B cell (primary cell): ENCODE data around the gene DAG1. TPM values are rescaled to one million over a fixed set of nuclear protein-coding genes. Genes with fewer than 3 reads are reported as not detected.

Experiments used
- ATAC-seq: fragments of 200-7000 bp; cut with Tn5 transposase; one replicate; pipeline ENCODE4 v1.10.0; 2021; ENCODE audit warnings: low read depth, mild to moderate bottlenecking, moderate number of reproducible peaks, moderate library complexity
- CTCF ChIA-PET: fragments of 350-600 bp; sonication (Branson Sonifier 250); formaldehyde crosslinking; loops from one replicate; lab custom pipeline; 2021; ENCODE audit warnings: antibody characterized with exemption, inconsistent platforms; lab: Charles Lee
- POLR2A ChIA-PET: fragments of 350-600 bp; sonication (Branson Sonifier 250); formaldehyde crosslinking; loops from one replicate; lab custom pipeline; 2021; ENCODE audit warnings: antibody characterized with exemption; lab: Charles Lee
- DNase-seq: peaks from one replicate; pipeline ENCODE4 v3.0.0; 2013
- H2AFZ ChIP-seq: 2 replicates; pipeline ENCODE4 v1.6.1; 2012; ENCODE audit warnings: mild to moderate bottlenecking, low read depth, low read length; ENCODE audit not compliant: insufficient read depth, poor library complexity, severe bottlenecking
- H3K27ac ChIP-seq, 2 donors: 1 replicate in 1 of 2; 2 replicates in 1 of 2; pipeline ENCODE4 v1.5.1; 2012 to 2013; ENCODE audit warnings: low read length in 2 of 2, mild to moderate bottlenecking in 2 of 2, moderate library complexity in 1 of 2
- H3K27me3 ChIP-seq, 4 experiments: fragments of 200-600 bp in 1 of 4; sonication (generic) in 1 of 4; replicated peaks in 1 of 4; 1 replicate in 2 of 4; 2 replicates in 2 of 4; pipeline versions ENCODE4 v1.6.1 to v1.7.0; 2013 to 2016; ENCODE audit warnings: low read length in 3 of 4, mild to moderate bottlenecking in 2 of 4, mixed read lengths in 1 of 4, moderate library complexity in 1 of 4; ENCODE audit not compliant: insufficient read depth in 4 of 4, control insufficient read depth in 3 of 4; ENCODE audit errors: control extremely low read depth in 1 of 4
- H3K36me3 ChIP-seq, 2 experiments: replicated peaks in 1 of 2; 1 replicate in 1 of 2; 2 replicates in 1 of 2; pipeline versions ENCODE4 v1.6.1 to v1.7.1; 2013; ENCODE audit warnings: low read length in 1 of 2; ENCODE audit not compliant: insufficient read depth in 2 of 2, control insufficient read depth in 1 of 2; ENCODE audit errors: control extremely low read depth in 1 of 2, extremely low read depth in 1 of 2
- H3K4me1 ChIP-seq, 2 donors: fragments of 200-600 bp in 1 of 2; sonication (generic) in 1 of 2; 1 replicate in 1 of 2; 2 replicates in 1 of 2; pipeline versions ENCODE4 v1.5.1 to v1.6.1; 2013 to 2017; ENCODE audit warnings: low read length in 2 of 2; ENCODE audit not compliant: control insufficient read depth in 2 of 2, insufficient read depth in 2 of 2
- H3K4me2 ChIP-seq: replicated peaks from 2 replicates; pipeline ENCODE3; 2012; ENCODE audit warnings: mild to moderate bottlenecking, low read depth, low read length; ENCODE audit not compliant: poor library complexity, severe bottlenecking
- H3K4me3 ChIP-seq, 5 experiments: fragments of 200-600 bp in 1 of 5; sonication (generic) in 1 of 5; 1 replicate in 3 of 5; 2 replicates in 2 of 5; pipeline versions ENCODE4 v1.5.1 to v1.7.0; 2011 to 2016; ENCODE audit warnings: low read length in 4 of 5, mild to moderate bottlenecking in 4 of 5, low read depth in 2 of 5, control low read depth in 1 of 5, moderate library complexity in 1 of 5; ENCODE audit not compliant: insufficient read depth in 1 of 5; ENCODE audit errors: control extremely low read depth in 1 of 5, extremely low read depth in 1 of 5
- H3K79me2 ChIP-seq: fragments of 200-600 bp; sonication (generic); one replicate; pipeline ENCODE4 v1.6.0; 2016; ENCODE audit warnings: low read length; ENCODE audit not compliant: control insufficient read depth, insufficient read depth
- H3K9ac ChIP-seq: fragments of 200-600 bp; sonication (generic); 2 replicates; pipeline ENCODE4 v1.6.1; 2017; ENCODE audit warnings: mild to moderate bottlenecking, low read length, moderate library complexity
- H3K9me3 ChIP-seq, 3 donors: one replicate each; pipeline versions ENCODE4 v1.6.1 to v1.7.1; 2013; ENCODE audit warnings: low read length in 2 of 3; ENCODE audit not compliant: control insufficient read depth in 2 of 3, insufficient read depth in 1 of 3; ENCODE audit errors: control extremely low read depth in 1 of 3
- H4K20me1 ChIP-seq: 2 replicates; pipeline ENCODE4 v1.6.0; 2012; ENCODE audit warnings: mild to moderate bottlenecking, low read length; ENCODE audit not compliant: insufficient read depth, control insufficient read depth, poor library complexity, severe bottlenecking
- H3K27ac Mint-ChIP-seq: one replicate; pipeline ENCODE4 v1.8.0; 2021; ENCODE audit warnings: mixed read lengths
- H3K27me3 Mint-ChIP-seq: one replicate; pipeline ENCODE4 v1.8.0; 2021; ENCODE audit warnings: mixed read lengths
- H3K4me1 Mint-ChIP-seq: one replicate; pipeline ENCODE4 v1.8.0; 2021; ENCODE audit warnings: mixed read lengths
- H3K4me3 Mint-ChIP-seq: one replicate; pipeline ENCODE4 v1.8.0; 2021; ENCODE audit warnings: mixed read lengths
- H3K9me3 Mint-ChIP-seq: one replicate; pipeline ENCODE4 v1.8.0; 2022; ENCODE audit warnings: mixed read lengths; ENCODE audit not compliant: insufficient read depth
- CTCF ChIP-seq: fragments of 200-600 bp; IDR thresholded peaks from one replicate; pipeline ENCODE4 v1.8.0; 2022; ENCODE audit warnings: antibody characterized with exemption, mild to moderate bottlenecking
- EZH2 ChIP-seq: IDR thresholded peaks from 2 replicates; pipeline ENCODE4 v1.6.1; 2012; ENCODE audit warnings: borderline replicate concordance, low read depth, mild to moderate bottlenecking, moderate library complexity, low read length; ENCODE audit not compliant: insufficient read depth, poor library complexity, severe bottlenecking
- WGBS: methylation state at CpG from one replicate; pipeline ENCODE4 v1.1.5; 2013; ENCODE audit warnings: missing lambda C conversion rate; ENCODE audit not compliant: insufficient coverage; 5-methylcytosine and 5-hydroxymethylcytosine counted together
- intact Hi-C: fragments of 100-400 bp; cut with micrococcal nuclease; formaldehyde crosslinking; loops from one replicate; pipeline ENCODE4 v1.10.0; 2022
- polyA plus RNA-seq: library from polyadenylated mRNA; depleted of rRNA; stranded (reverse); fragments of >200 nt; gene quantifications from 2 replicates; pipeline ENCODE4 v1.2.3, GENCODE V29; 2012
- total RNA-seq, 2 donors: library from RNA; stranded (reverse); fragments of 120-200 nt in 1 of 2; gene quantifications; 1 replicate in 1 of 2; 2 replicates in 1 of 2; pipeline versions ENCODE4 v1.2.3 to v1.2.4, GENCODE V29; 2013 to 2022

The DAG1 gene
- total and polyA plus RNA-seq, 2 donors (not counting 1 experiment from before 2014, with no cell fraction given) = 9.6 to 27.2 TPM

GRCh38 chr3:49552087-49552486 lies 82.0 kb downstream of the DAG1 start:
- no peak overlapping the region for H3K9ac ChIP-seq
- no peak overlapping the region for H3K4me2 ChIP-seq
- Mint-ChIP-seq H3K4me1 (peaks cover 10% of the 10 kb centered on the region), H3K4me3 (peak overlapping the region; percentile 29), H3K27ac (no peak overlapping the region), H3K27me3 (peaks cover 53% of the 10 kb centered on the region), H3K9me3 (no peaks in the 10 kb centered on the region)
- CTCF ChIA-PET = interaction anchor here (1.7 kb wide), 1 partner anchor 12 kb away, joined by 14 read pairs; no protein-coding TSS in a partner anchor
- no peaks in the 10 kb centered on the region for H4K20me1 ChIP-seq
- H3K4me1 ChIP-seq = peaks cover 15% of the 10 kb centered on the region in 2 donors
- no peak for ATAC-seq
- intact Hi-C loops = no loop called here
- H3K4me3 ChIP-seq = no peak overlapping the region
- POLR2A ChIA-PET = no interaction called here
- no peak for TF ChIP-seq CTCF
- TF ChIP-seq EZH2 = no peak
- peaks cover 0 to 58% (median 21%) of the 10 kb centered on the region in 4 experiments for H3K27me3 ChIP-seq
- H3K27ac ChIP-seq = no peak overlapping the region
- H3K79me2 ChIP-seq = no peaks in the 10 kb centered on the region
- no peak overlapping the region for H2AFZ ChIP-seq
- H3K9me3 ChIP-seq = peaks cover 0 to 5% (median 3%) of the 10 kb centered on the region in 3 donors
- DNase-seq = no peak
- no peaks in the 10 kb centered on the region for H3K36me3 ChIP-seq

GRCh38 chr3:49553324-49553691 lies 83.2 kb downstream of the DAG1 start:
- no peak overlapping the region for H3K27ac ChIP-seq
- intact Hi-C loops = no loop called here
- ATAC-seq (no peak), DNase-seq (no peak)
- no peaks in the 10 kb centered on the region for H4K20me1 ChIP-seq
- Mint-ChIP-seq H3K27me3 (peaks cover 54% of the 10 kb centered on the region), H3K27ac (peak overlapping the region; percentile 53), H3K4me1 (peaks cover 10% of the 10 kb centered on the region), H3K4me3 (peak overlapping the region; percentile 85), H3K9me3 (no peaks in the 10 kb centered on the region)
- no peaks in the 10 kb centered on the region for H3K79me2 ChIP-seq
- H3K9me3 ChIP-seq = peaks cover 0 to 5% (median 3%) of the 10 kb centered on the region in 3 donors
- H3K36me3 ChIP-seq = no peaks in the 10 kb centered on the region
- no peak overlapping the region for H3K4me3 ChIP-seq
- peaks cover 15% of the 10 kb centered on the region in 2 donors for H3K4me1 ChIP-seq
- H3K27me3 ChIP-seq = peaks cover 0 to 59% (median 23%) of the 10 kb centered on the region in 4 experiments
- H3K9ac ChIP-seq = no peak overlapping the region
- TF ChIP-seq EZH2 (no peak), CTCF (no peak)
- CTCF ChIA-PET = interaction anchor here (4.2 kb wide), 1 partner anchor 13 kb away, joined by 28 read pairs; no protein-coding TSS in a partner anchor
- peak overlapping the region; percentile 88 for H3K4me2 ChIP-seq
- POLR2A ChIA-PET = no interaction called here
- 40% methylated on average over 1 of the region's 8 CpGs for WGBS
- no peak overlapping the region for H2AFZ ChIP-seq
